NCI-H2227 treated with DMSO at 0.1 percent for 48 hours (cell line): ENCODE results near the gene GLIS1.

Experiments
- DNase-seq: peaks from one replicate; lab custom pipeline; 2025; lab: John Stamatoyannopoulos, UW

Gene GLIS1

GRCh38 chr1:53693773-53694717 is 44.9 kb downstream of the GLIS1 start:
- no peak for DNase-seq

GRCh38 chr1:53693339-53693738 is 45.6 kb downstream of the GLIS1 start:
- no peak for DNase-seq

- DNase-seq: no peak
Observed at GRCh38 chr1:53691326-53691725, 47.6 kb downstream of the GLIS1 start.

- DNase-seq: no peak
Observed at GRCh38 chr1:53690411-53690810, 48.6 kb downstream of the GLIS1 start.

- DNase-seq: no peak
Observed at GRCh38 chr1:53689736-53690326, 49.1 kb downstream of the GLIS1 start.

- no peak for DNase-seq
Observed at GRCh38 chr1:53689223-53689622, 49.7 kb downstream of the GLIS1 start.

- no peak for DNase-seq
Observed at GRCh38 chr1:53688381-53689102, 50.4 kb downstream of the GLIS1 start.

- DNase-seq: no peak
Observed at GRCh38 chr1:53687901-53688300, 51.1 kb downstream of the GLIS1 start.

- DNase-seq: no peak
Observed at GRCh38 chr1:53687426-53687825, 51.5 kb downstream of the GLIS1 start.

- no peak for DNase-seq
Observed at GRCh38 chr1:53686965-53687267, 52.0 kb downstream of the GLIS1 start.

GRCh38 chr1:53686091-53686964 is 52.6 kb downstream of the GLIS1 start:
- no peak for DNase-seq

GRCh38 chr1:53685272-53686051 is 53.5 kb downstream of the GLIS1 start:
- DNase-seq: peak; percentile 54

GRCh38 chr1:53684741-53685140 is 54.2 kb downstream of the GLIS1 start:
- DNase-seq: no peak

- no peak for DNase-seq
Observed at GRCh38 chr1:53683986-53684740, 54.8 kb downstream of the GLIS1 start.

GRCh38 chr1:53682881-53683280 is 56.1 kb downstream of the GLIS1 start:
- DNase-seq: no peak

GRCh38 chr1:53681977-53682685 is 56.8 kb downstream of the GLIS1 start:
- peak; percentile 80 for DNase-seq

GRCh38 chr1:53681351-53681976 is 57.5 kb downstream of the GLIS1 start:
- peak; percentile 75 for DNase-seq

- DNase-seq: no peak
Observed at GRCh38 chr1:53680868-53681267, 58.1 kb downstream of the GLIS1 start.
